K562 (cell line): ENCODE results near the gene GTSE1. TPM values are rescaled to one million over a fixed set of nuclear protein-coding genes. Genes with fewer than 3 reads are reported as not detected.
A peak's percentile ranks its signal among the peaks of the same experiment; 100 is the strongest.

ENCODE experiments used
- ARID3A ChIP-seq: IDR thresholded peaks from 2 replicates; pipeline ENCODE4 v1.6.1; 2012; ENCODE audit warnings: low read depth, low read length, improper control_type of control experiment, borderline replicate concordance
- ATF3 ChIP-seq, 2 experiments: fragments of 450-650 bp in 1 of 2; sonication (generic) in 1 of 2; formaldehyde crosslinking in 1 of 2; IDR thresholded peaks in 1 of 2; conservative IDR thresholded peaks in 1 of 2; 2 replicates each; pipeline versions ENCODE4 v1.6.1 to v1.8.1; 2016 to 2023; ENCODE audit warnings: mild to moderate bottlenecking in 2 of 2, moderate library complexity in 2 of 2, inconsistent platforms in 1 of 2, missing genetic modification reagents in 1 of 2
- CBX8 ChIP-seq: fragments of 200-600 bp; sonication (generic); IDR thresholded peaks from 2 replicates; pipeline ENCODE4 v1.6.1; 2012; ENCODE audit warnings: borderline replicate concordance, mixed run types, low read depth, mild to moderate bottlenecking, moderate library complexity, mixed read lengths, low read length, control low read depth, inconsistent platforms; ENCODE audit not compliant: poor library complexity, severe bottlenecking; ENCODE audit errors: extremely low read depth
- CREM ChIP-seq: IDR thresholded peaks from 2 replicates; pipeline ENCODE4 v1.6.1; 2014; ENCODE audit warnings: antibody characterized with exemption, low read depth
- ELF1 ChIP-seq: fragments of 200-800 bp; sonication (Bioruptor generic); IDR thresholded peaks from 2 replicates; pipeline ENCODE4 v1.6.1; 2016; ENCODE audit warnings: missing genetic modification characterization, missing compliant biosample characterization
- FOXK2 ChIP-seq, 2 experiments: fragments of 450-650 bp; IDR thresholded peaks in 1 of 2; conservative IDR thresholded peaks in 1 of 2; 2 replicates each; pipeline ENCODE4 v1.6.1; 2016; ENCODE audit warnings: low read depth in 2 of 2, mild to moderate bottlenecking in 1 of 2
- NCOR1 ChIP-seq: fragments of 450-650 bp; IDR thresholded peaks from 2 replicates; pipeline ENCODE4 v1.6.1; 2016; ENCODE audit warnings: mild to moderate bottlenecking, moderate library complexity
- NFIX ChIP-seq: fragments of 250-450 bp; sonication (Bioruptor Pico); IDR thresholded peaks from 2 replicates; pipeline ENCODE4 v1.4.0; 2020; ENCODE audit warnings: low read depth, mild to moderate bottlenecking, moderate library complexity
- NR1H2 ChIP-seq: sonication (generic); formaldehyde crosslinking; IDR thresholded peaks from 2 replicates; pipeline ENCODE4 v1.4.0; 2020; ENCODE audit warnings: mild to moderate bottlenecking, missing genetic modification reagents
- NR2C2 ChIP-seq, 2 experiments: fragments of 200-800 bp in 1 of 2; sonication (Bioruptor generic) in 1 of 2; sonication (generic) in 1 of 2; formaldehyde crosslinking in 1 of 2; IDR thresholded peaks; 2 replicates each; pipeline versions ENCODE4 v1.6.1 to v1.8.0; 2016 to 2022; ENCODE audit warnings: mild to moderate bottlenecking in 1 of 2, missing compliant biosample characterization in 1 of 2, missing genetic modification characterization in 1 of 2, missing genetic modification reagents in 1 of 2
- NR2F6 ChIP-seq: fragments of 450-650 bp; formaldehyde crosslinking; IDR thresholded peaks from 2 replicates; pipeline ENCODE4 v1.4.0; 2020; ENCODE audit warnings: mild to moderate bottlenecking
- RBM39 ChIP-seq: fragments of 200-400 bp; formaldehyde crosslinking; optimal IDR thresholded peaks from 2 replicates; pipeline ENCODE3; 2018; ENCODE audit warnings: low read depth, low read length
- RCOR1 ChIP-seq, 2 experiments: IDR thresholded peaks; 2 replicates each; pipeline ENCODE4 v1.6.1; 2012; ENCODE audit warnings: low read depth in 2 of 2, low read length in 2 of 2, borderline replicate concordance in 1 of 2, improper control_type of control experiment in 1 of 2
- RERE ChIP-seq: sonication (generic); formaldehyde crosslinking; IDR thresholded peaks from 2 replicates; pipeline ENCODE4 v1.8.0; 2023; ENCODE audit warnings: missing genetic modification reagents, mild to moderate bottlenecking, borderline replicate concordance
- TARDBP ChIP-seq: fragments of 450-650 bp; IDR thresholded peaks from 2 replicates; pipeline ENCODE4 v1.6.1; 2016
- XRCC5 ChIP-seq: fragments of 200-400 bp; formaldehyde crosslinking; IDR thresholded peaks from 2 replicates; pipeline ENCODE4 v1.6.1; 2017; ENCODE audit warnings: low read depth, mild to moderate bottlenecking, low read length
- ZNF384 ChIP-seq: IDR thresholded peaks from 2 replicates; pipeline ENCODE4 v1.6.1; 2012; ENCODE audit warnings: low read depth, low read length, improper control_type of control experiment
- ZNF57 ChIP-seq: fragments of 450-650 bp; formaldehyde crosslinking; IDR thresholded peaks from 2 replicates; pipeline ENCODE4 v1.4.0; 2020; ENCODE audit warnings: mild to moderate bottlenecking, moderate library complexity
- polyA plus RNA-seq, 8 experiments: library from polyadenylated mRNA; depleted of rRNA in 4 of 8; stranded (reverse) in 5 of 8; unstranded in 3 of 8; fragments of >200 nt; fragmentation: Nextera tagmentation in 2 of 8; fragmentation: Illumina TruSeq in 1 of 8; extraction: Ambion mirVana in 2 of 8; extraction: Trizol in 1 of 8; gene quantifications; 2 replicates each; pipeline versions ENCODE4 v1.2.1 to v1.2.3, GENCODE V29; 2011 to 2014; ENCODE audit warnings: inconsistent platforms in 1 of 8, missing spikeins in 1 of 8
- total RNA-seq, 7 experiments: library from RNA; depleted of rRNA in 6 of 7; stranded (reverse); fragments of >200 nt in 6 of 7; fragmentation: Illumina TruSeq in 2 of 7; extraction: Trizol in 2 of 7; gene quantifications; 2 replicates each; pipeline versions ENCODE4 v1.2.1 to v1.2.3, GENCODE V29; 2011 to 2021; ENCODE audit warnings: low replicate concordance in 1 of 7

GTSE1 gene
- total and polyA plus RNA-seq, 9 of the 15 experiments (the other 6 are each of a cell fraction or from before 2014, with no cell fraction given): 2.5 to 22.5 (median 12.9) TPM

- TF ChIP-seq FOXK2 (conservative IDR thresholded peaks at IDR 0.05 in 1 of 2, IDR thresholded peaks at IDR 0.05 in 1 of 2; ENCODE audit: low read depth in 2 of 2) (no peak), NR2C2 (CRISPR knock-in tag; IDR thresholded peaks at IDR 0.05) (no peak), NR2C2 (tag; IDR thresholded peaks at IDR 0.05) (peak; percentile 81), ELF1 (peak; percentile 97), ARID3A (no peak), ZNF384 (no peak), NCOR1 (no peak), CBX8 (no peak), ATF3 (IDR thresholded peaks at IDR 0.05) (no peak), ATF3 (CRISPR knock-in tag; conservative IDR thresholded peaks at IDR 0.05) (no peak), TARDBP (no peak), RERE (no peak), XRCC5 (no peak), NR2F6 (CRISPR knock-in tag) (no peak), NFIX (no peak), ZNF57 (CRISPR knock-in tag) (no peak), RBM39 (no peak), RCOR1 (IDR thresholded peaks at IDR 0.05; ENCODE audit: borderline replicate concordance in 1 of 2, low read depth in 2 of 2, low read length in 2 of 2) (no peak), NR1H2 (CRISPR knock-in tag) (0 out of 2 replicates have a peak, but pooled peaks have one; percentile 36), CREM (peak; percentile 80)
These were observed at the start of gene GTSE1 (continued) for GRCh38 chr22:46296257-46297150.
